Measurements from ENCODE around the gene SLC12A7.

SLC12A7 gene

DNA sequence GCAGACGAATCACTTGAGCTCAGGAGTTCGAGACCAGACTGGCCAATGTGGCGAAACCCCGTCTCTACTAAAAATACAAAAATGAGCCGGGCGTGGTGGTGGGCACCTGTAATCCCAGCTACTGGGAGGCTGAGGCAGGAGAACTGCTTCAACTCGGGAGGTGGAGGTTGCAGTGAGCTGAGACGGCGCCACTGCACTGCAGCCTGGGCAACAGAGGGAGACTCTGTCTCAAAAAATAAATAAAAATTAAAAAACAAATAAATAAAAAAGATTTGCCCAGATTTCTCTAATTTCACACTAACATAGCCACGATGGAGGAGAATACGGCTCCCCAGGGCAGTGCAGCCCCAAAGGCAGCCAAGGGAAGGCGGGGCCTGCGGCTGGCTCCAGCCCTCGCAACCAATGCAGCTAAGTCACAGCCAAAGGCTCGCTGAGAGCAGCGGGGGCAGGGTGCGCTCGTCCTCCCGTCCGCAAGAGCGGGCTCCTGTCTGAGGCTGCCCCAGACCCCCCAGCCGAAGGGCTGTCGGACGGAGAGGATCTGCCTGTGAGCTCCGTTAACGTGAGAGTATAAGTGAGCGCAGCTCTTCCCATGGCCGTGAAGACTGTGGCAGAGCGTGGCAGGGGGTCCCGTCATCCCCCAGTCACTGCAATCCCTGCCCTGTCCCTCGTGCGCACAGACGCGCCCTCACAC, 43.5 kb downstream of the SLC12A7 start:
- TF ChIP-seq EZH2 (IDR thresholded peaks at IDR 0.05) (no peak), FOXP2 (optimal IDR thresholded peaks at IDR 0.05; ENCODE audit: control extremely low read depth, extremely low read length, insufficient read depth) (no peak), POLR2AphosphoS5 (IDR thresholded peaks at IDR 0.05; ENCODE audit: borderline replicate concordance, low read depth, low read length) (no peak)
- Histone ChIP-seq H3K27ac (no peak overlapping the region), H3K9me3 (ENCODE audit: low read depth, low read length) (no peaks in the 10 kb centered on the region), H3K4me3 (no peak overlapping the region), H3K9ac (ENCODE audit: insufficient read length) (no peak overlapping the region), H3K36me3 (ENCODE audit: insufficient read depth, low read length) (no peaks in the 10 kb centered on the region; the same call in 1 of the 2 replicates)
- DNase-seq (ENCODE audit: low read depth, low spot score), result no peak

- H3K4me3 ChIP-seq, result no peak overlapping the region
- H3K9me3 ChIP-seq (ENCODE audit: low read depth, low read length), result no peaks in the 10 kb centered on the region
- TF ChIP-seq EZH2 (IDR thresholded peaks at IDR 0.05) (no peak), FOXP2 (optimal IDR thresholded peaks at IDR 0.05; ENCODE audit: control extremely low read depth, extremely low read length, insufficient read depth) (no peak), POLR2AphosphoS5 (IDR thresholded peaks at IDR 0.05; ENCODE audit: borderline replicate concordance, low read depth, low read length) (no peak)
- H3K36me3 ChIP-seq (ENCODE audit: insufficient read depth, low read length), result no peaks in the 10 kb centered on the region; the same call in 1 of the 2 replicates
- no peak overlapping the region for H3K27ac ChIP-seq
- no peak for DNase-seq (ENCODE audit: low read depth, low spot score)
- H3K9ac ChIP-seq (ENCODE audit: insufficient read length), result no peak overlapping the region
Measured at GRCh38 chr5:1067141-1068121, 44.4 kb downstream of the SLC12A7 start.

GRCh38 chr5:1066676-1067075, 45.2 kb downstream of the SLC12A7 start:
- Histone ChIP-seq H3K4me3 (no peak overlapping the region), H3K9ac (ENCODE audit: insufficient read length) (no peak overlapping the region), H3K27ac (no peak overlapping the region), H3K36me3 (ENCODE audit: insufficient read depth, low read length) (no peaks in the 10 kb centered on the region; the same call in 1 of the 2 replicates), H3K9me3 (ENCODE audit: low read depth, low read length) (no peaks in the 10 kb centered on the region)
- TF ChIP-seq EZH2 (IDR thresholded peaks at IDR 0.05), result no peak
- no peak for TF ChIP-seq POLR2AphosphoS5 (IDR thresholded peaks at IDR 0.05; ENCODE audit: borderline replicate concordance, low read depth, low read length)
- TF ChIP-seq FOXP2 (optimal IDR thresholded peaks at IDR 0.05; ENCODE audit: control extremely low read depth, extremely low read length, insufficient read depth), result no peak
- no peak for DNase-seq (ENCODE audit: low read depth, low spot score)

DNA sequence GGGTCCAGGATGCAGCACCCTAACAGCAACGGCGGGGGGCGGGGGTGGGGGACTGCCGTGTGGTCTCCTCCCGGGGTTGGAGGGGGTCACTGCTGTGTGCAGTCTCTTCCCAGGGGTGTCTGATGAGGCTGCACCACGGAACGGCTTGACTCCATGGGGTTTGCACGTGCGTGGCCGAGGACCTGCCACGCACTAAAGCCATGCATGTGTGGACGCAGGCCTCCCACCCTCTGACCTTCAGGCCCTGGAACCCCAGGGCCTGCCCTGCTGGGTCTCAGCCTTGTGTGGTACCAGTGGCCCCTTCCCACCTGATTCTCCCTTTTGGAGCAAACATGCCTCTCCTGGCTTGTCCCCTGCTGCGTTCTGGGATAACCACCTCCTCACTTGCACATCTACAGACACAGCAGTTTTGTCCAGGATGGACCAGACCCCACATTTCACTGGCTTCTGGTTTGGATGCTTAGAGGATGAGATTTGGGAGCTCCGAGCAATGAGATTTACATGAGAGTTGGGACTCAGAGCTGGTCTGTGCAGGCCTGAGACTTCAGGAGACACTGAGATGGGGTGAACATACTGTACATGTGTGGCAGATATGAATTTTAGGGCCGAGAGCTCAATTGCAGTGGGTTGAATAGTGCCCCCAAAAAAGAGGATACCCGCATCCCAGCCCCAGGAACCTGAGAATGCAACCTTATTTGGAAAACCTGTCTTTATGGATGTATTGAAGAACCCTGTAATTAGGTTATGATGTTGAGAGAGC, 45.8 kb downstream of the SLC12A7 start:
- H3K4me3 ChIP-seq, result no peak overlapping the region
- TF ChIP-seq POLR2AphosphoS5 (IDR thresholded peaks at IDR 0.05; ENCODE audit: borderline replicate concordance, low read depth, low read length) (no peak), FOXP2 (optimal IDR thresholded peaks at IDR 0.05; ENCODE audit: control extremely low read depth, extremely low read length, insufficient read depth) (no peak), EZH2 (IDR thresholded peaks at IDR 0.05) (no peak)
- no peaks in the 10 kb centered on the region; the same call in 1 of the 2 replicates for H3K36me3 ChIP-seq (ENCODE audit: insufficient read depth, low read length)
- no peaks in the 10 kb centered on the region for H3K9me3 ChIP-seq (ENCODE audit: low read depth, low read length)
- no peak overlapping the region for H3K9ac ChIP-seq (ENCODE audit: insufficient read length)
- no peak overlapping the region for H3K27ac ChIP-seq
- no peak for DNase-seq (ENCODE audit: low read depth, low spot score)

DNA sequence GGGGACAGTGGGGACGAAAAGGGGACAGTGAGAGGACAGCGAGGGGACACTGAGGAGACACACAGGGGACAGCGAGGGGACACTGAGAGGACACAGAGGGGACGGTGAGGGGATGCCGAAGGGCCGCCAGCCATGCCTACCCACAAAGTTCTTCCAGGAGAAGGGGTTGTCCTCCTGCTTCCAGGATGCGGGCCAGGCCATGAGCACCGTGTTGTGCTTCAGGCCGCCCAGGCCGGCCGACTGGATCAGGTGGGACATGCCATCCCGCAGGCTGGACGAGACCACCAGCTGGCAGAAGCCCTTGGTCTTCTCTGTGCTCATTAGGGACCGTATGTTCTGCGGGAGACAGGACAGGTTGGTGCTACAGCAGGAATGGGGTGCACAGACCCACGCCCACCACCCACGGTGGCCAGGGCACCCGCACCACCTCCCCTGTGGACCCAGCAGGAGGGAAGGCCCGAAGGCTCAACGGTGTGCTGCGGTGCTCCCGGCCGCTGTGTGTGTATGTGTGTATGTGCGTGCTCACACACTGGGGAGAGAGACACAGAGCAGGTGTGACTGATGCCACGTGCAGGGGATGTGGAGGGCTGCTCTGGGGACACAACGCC, 46.6 kb downstream of the SLC12A7 start:
- Histone ChIP-seq H3K9ac (ENCODE audit: insufficient read length) (no peak overlapping the region), H3K9me3 (ENCODE audit: low read depth, low read length) (no peaks in the 10 kb centered on the region), H3K27ac (no peak overlapping the region), H3K4me3 (no peak overlapping the region), H3K36me3 (ENCODE audit: insufficient read depth, low read length) (no peaks in the 10 kb centered on the region; the same call in 1 of the 2 replicates)
- no peak for DNase-seq (ENCODE audit: low read depth, low spot score)
- no peak for TF ChIP-seq FOXP2 (optimal IDR thresholded peaks at IDR 0.05; ENCODE audit: control extremely low read depth, extremely low read length, insufficient read depth)
- TF ChIP-seq EZH2 (IDR thresholded peaks at IDR 0.05), result no peak
- TF ChIP-seq POLR2AphosphoS5 (IDR thresholded peaks at IDR 0.05; ENCODE audit: borderline replicate concordance, low read depth, low read length), result no peak

GRCh38 chr5:1064383-1065142, 47.3 kb downstream of the SLC12A7 start:
- H3K9ac ChIP-seq (ENCODE audit: insufficient read length), result no peak overlapping the region
- no peaks in the 10 kb centered on the region for H3K9me3 ChIP-seq (ENCODE audit: low read depth, low read length)
- DNase-seq (ENCODE audit: low read depth, low spot score), result no peak
- H3K36me3 ChIP-seq (ENCODE audit: insufficient read depth, low read length), result no peaks in the 10 kb centered on the region; the same call in 1 of the 2 replicates
- TF ChIP-seq FOXP2 (optimal IDR thresholded peaks at IDR 0.05; ENCODE audit: control extremely low read depth, extremely low read length, insufficient read depth) (no peak), POLR2AphosphoS5 (IDR thresholded peaks at IDR 0.05; ENCODE audit: borderline replicate concordance, low read depth, low read length) (no peak), EZH2 (IDR thresholded peaks at IDR 0.05) (no peak)
- no peak overlapping the region for H3K27ac ChIP-seq
- no peak overlapping the region for H3K4me3 ChIP-seq

Measured in SK-N-MC (cell line).